Amniotic epithelial cell (primary cell): ENCODE results near the gene GPT2.

Experiments used
- DNase-seq: peaks from one replicate; pipeline ENCODE4 v3.0.0-alpha.2; 2010; ENCODE audit warnings: low read depth

Gene GPT2

GRCh38 chr16:46883690-46884512 lies at the start of gene GPT2:
Gene GPT2, plus strand, starts transcription at chr16:46884362. Its CDS starts 354 bp downstream, at chr16:46884716.
- DNase-seq: peak; percentile 88

- DNase-seq: no peak
Measured at GRCh38 chr16:46836534-46837530, 47.3 kb upstream of the GPT2 start.

- no peak for DNase-seq
Measured at GRCh38 chr16:46839986-46840443, 44.1 kb upstream of the GPT2 start.

GRCh38 chr16:46842192-46842895 lies 41.8 kb upstream of the GPT2 start:
- DNase-seq: no peak

GRCh38 chr16:46843898-46844642 lies 40.1 kb upstream of the GPT2 start:
- no peak for DNase-seq

GRCh38 chr16:46844771-46845170 lies 39.4 kb upstream of the GPT2 start:
- peak; percentile 82 for DNase-seq

- no peak for DNase-seq
Measured at GRCh38 chr16:46845952-46846351, 38.2 kb upstream of the GPT2 start.

GRCh38 chr16:46848768-46849764 lies 35.1 kb upstream of the GPT2 start:
- DNase-seq: no peak

GRCh38 chr16:46850619-46851555 lies 33.3 kb upstream of the GPT2 start:
- no peak for DNase-seq

- no peak for DNase-seq
Measured at GRCh38 chr16:46852130-46852529, 32.0 kb upstream of the GPT2 start.

GRCh38 chr16:46853713-46854443 lies 30.3 kb upstream of the GPT2 start:
- DNase-seq: peak; percentile 64

GRCh38 chr16:46854846-46855245 lies 29.3 kb upstream of the GPT2 start:
- no peak for DNase-seq

- DNase-seq: no peak
Measured at GRCh38 chr16:46855389-46855788, 28.8 kb upstream of the GPT2 start.

- DNase-seq: peak; percentile 70
Measured at GRCh38 chr16:46857368-46857945, 26.7 kb upstream of the GPT2 start.

- DNase-seq: no peak
Measured at GRCh38 chr16:46858151-46858550, 26.0 kb upstream of the GPT2 start.

- peak; percentile 84 for DNase-seq
Measured at GRCh38 chr16:46859719-46860152, 24.4 kb upstream of the GPT2 start.

- DNase-seq: peak; percentile 30
Measured at GRCh38 chr16:46862555-46863447, 21.4 kb upstream of the GPT2 start.
